HUES64 (cell line): Measurements from ENCODE around the gene CAMK1D.

Source experiments
- H3K27ac ChIP-seq: 2 replicates; pipeline ENCODE4 v1.7.0; 2013; ENCODE audit warnings: low read depth, low read length, inconsistent platforms
- H3K27me3 ChIP-seq: 2 replicates; pipeline ENCODE4 v1.6.1; 2013; ENCODE audit warnings: mild to moderate bottlenecking, low read length; ENCODE audit not compliant: insufficient read depth
- H3K36me3 ChIP-seq: 2 replicates; pipeline ENCODE4 v1.6.1; 2013; ENCODE audit warnings: mild to moderate bottlenecking, low read length; ENCODE audit not compliant: insufficient read depth
- H3K4me1 ChIP-seq: 2 replicates; pipeline ENCODE4 v1.6.1; 2013; ENCODE audit warnings: mild to moderate bottlenecking, low read length, moderate library complexity; ENCODE audit not compliant: insufficient read depth
- H3K4me3 ChIP-seq: 2 replicates; pipeline ENCODE4 v1.5.1; 2013; ENCODE audit warnings: mild to moderate bottlenecking, low read length, moderate library complexity
- H3K9ac ChIP-seq: 2 replicates; pipeline ENCODE4 v1.6.1; 2013; ENCODE audit warnings: mild to moderate bottlenecking, low read depth, low read length
- H3K9me3 ChIP-seq: 2 replicates; pipeline ENCODE4 v1.6.1; 2013; ENCODE audit warnings: low read depth, low read length; ENCODE audit not compliant: insufficient read depth
- WGBS: fragments of 150-250, 120-280 bp; methylation state at CpG from one replicate; pipeline ENCODE4 v1.1.7; 2013; ENCODE audit warnings: missing lambda C conversion rate; 5-methylcytosine and 5-hydroxymethylcytosine counted together

Gene CAMK1D

DNA sequence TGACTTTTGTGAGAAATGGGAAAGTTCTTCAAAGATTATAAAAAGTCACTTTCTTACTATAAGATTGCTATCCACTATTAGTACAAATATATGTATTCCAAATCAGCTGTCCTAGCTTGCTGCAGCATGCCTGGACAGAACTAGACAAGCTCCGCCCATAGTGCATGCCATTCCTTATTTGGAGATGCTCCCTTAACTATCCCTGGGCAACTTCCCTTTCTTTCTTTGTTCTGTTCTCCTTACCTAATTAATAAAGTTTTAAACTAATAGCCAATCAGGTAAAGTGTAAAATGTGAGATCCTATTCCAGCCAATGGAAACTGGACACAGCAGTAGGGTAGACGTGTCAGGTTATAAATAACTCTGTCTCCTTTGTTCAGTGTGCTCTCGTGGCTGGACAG, 281.9 kb downstream of the CAMK1D start:
- no peak overlapping the region for H3K9ac ChIP-seq
- no peak overlapping the region for H3K4me3 ChIP-seq
- H3K4me1 ChIP-seq = peaks cover 4% of the 10 kb centered on the region; the same call in 1 of the 2 replicates
- no peaks in the 10 kb centered on the region for H3K27me3 ChIP-seq
- 96% methylated on average over 3 of the region's 3 CpGs for WGBS
- no peaks in the 10 kb centered on the region for H3K36me3 ChIP-seq
- H3K9me3 ChIP-seq = 0 out of 2 replicates have a peak, but pooled peaks cover 7% of the 10 kb centered on the region
- H3K27ac ChIP-seq = no peak overlapping the region

DNA sequence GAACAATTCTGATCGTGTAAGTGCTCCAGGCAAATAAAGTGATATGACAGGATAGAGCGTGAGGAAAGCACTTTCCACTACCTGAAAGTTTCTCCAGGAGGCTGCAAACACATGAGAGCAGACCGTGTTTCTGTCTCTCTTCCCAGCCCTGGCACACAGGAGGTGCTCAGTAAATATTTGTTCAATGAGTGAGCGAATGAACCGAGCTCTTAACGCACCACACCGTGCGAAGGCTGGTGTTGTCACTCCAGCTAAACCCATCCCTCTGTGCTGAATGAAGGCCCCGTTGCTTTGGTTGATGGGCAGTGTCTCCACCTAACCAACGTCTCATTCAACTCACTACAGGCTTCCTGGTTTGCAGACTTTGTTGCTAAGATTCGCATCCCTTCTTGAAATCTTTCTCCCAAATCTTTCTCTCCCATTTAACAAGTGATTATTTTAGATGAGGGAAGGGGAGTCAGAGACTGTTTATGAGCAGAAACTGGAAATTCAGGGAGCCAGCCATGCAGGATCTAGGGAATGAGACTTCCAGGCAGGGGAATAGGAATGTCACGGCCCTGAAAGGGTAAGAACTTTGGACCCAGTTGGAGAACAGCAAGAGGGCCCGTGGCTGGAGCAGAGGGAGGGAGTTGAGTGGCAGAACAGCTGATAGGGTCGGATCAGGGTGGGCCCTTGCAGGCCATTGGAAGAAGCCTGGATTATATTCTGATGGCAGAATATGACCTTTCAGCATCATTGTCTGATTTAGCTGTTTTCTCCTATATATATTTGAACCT, 282.6 kb downstream of the CAMK1D start:
- WGBS = 93% methylated on average over 13 of the region's 14 CpGs
- Histone ChIP-seq H3K36me3 (no peaks in the 10 kb centered on the region), H3K4me1 (peaks cover 4% of the 10 kb centered on the region; the same call in 1 of the 2 replicates), H3K9ac (no peak overlapping the region), H3K27me3 (no peaks in the 10 kb centered on the region), H3K4me3 (no peak overlapping the region), H3K9me3 (0 out of 2 replicates have a peak, but pooled peaks cover 7% of the 10 kb centered on the region), H3K27ac (no peak overlapping the region)

DNA sequence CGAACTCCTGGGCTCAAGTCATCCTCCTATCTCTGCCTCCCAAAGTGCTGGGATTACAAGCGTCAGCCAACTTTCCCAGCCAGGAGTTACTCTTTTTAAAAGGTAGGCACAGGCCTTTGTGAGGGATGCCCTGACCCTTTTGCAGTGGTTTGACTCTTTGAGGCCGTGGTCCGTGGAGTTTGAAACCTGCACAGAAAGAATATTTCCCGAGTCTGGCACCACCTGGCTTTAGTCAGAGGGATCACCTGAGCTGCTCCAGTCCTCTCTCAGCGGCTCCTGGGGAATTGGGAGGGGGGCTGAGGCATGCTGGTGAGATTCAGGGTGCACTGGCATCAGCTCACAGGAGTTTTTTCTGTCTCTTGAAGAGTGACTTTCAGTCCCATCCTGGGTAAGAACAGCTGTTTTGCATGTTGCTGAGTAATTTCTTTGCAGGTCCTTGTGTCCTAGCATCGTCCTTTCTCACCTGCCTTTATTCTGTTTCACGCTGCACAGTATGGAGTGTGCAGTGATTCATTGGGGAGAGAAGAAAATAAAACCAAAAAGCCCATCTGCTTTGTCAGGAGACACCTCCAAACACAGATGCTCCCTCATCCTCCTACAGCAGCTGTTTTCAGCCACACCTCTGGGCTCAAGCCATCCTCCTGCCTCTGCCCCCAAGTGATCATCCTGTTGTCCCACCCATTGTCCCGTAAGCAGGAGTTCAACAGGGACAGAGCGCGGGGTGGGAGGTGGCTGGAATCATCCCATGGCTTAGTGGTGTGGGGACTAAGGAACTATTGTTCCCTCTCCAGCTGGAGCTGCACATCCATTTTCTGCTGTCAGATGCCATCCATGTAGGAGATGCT, 284.7 kb downstream of the CAMK1D start:
- Histone ChIP-seq H3K9me3 (0 out of 2 replicates have a peak, but pooled peaks cover 7% of the 10 kb centered on the region), H3K4me1 (peaks cover 16% of the 10 kb centered on the region; the same call in 1 of the 2 replicates), H3K27me3 (no peaks in the 10 kb centered on the region), H3K27ac (no peak overlapping the region), H3K4me3 (no peak overlapping the region), H3K36me3 (no peaks in the 10 kb centered on the region), H3K9ac (no peak overlapping the region)
- 93% methylated on average over 11 of the region's 11 CpGs for WGBS

DNA sequence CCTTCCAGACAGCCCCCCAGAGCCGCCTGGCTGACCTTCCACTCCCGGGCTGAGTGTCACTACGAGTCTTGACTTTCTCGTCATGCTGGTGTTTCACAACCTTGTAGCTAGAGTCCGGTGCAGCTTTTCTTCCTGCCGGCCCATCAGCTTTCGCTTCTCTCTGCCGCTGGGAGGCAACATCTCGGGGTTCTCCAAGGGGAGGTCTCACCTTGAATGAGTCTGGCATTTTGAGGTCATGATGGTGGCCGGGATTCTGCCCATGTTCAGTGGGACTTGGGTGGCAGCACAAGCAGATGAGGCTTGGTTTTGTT, 285.2 kb downstream of the CAMK1D start:
- Histone ChIP-seq H3K27ac (no peak overlapping the region), H3K4me1 (peaks cover 12% of the 10 kb centered on the region; the same call in 1 of the 2 replicates)
- WGBS = 92% methylated on average over 10 of the region's 10 CpGs

DNA sequence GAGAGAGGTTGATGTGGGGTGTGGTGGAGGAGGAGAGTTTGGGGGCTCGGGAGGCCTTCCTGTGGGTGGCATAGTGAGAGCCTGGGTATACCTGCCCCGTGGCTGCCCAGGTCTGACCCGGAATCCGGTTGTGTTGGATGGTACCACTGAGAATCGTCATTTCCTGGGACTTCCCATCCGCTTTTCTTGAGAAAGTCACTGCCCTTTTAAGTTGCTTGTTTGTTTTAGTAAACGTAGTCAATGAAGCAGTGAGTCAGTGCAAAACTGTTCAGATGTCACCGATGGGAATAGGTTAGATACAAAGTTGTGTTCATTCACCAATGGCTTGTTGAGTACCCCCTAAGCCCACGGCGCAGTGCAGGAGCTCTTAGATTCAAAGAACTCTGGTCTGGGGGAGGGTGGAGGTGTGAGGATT, 285.8 kb downstream of the CAMK1D start:
- no peak overlapping the region for H3K4me3 ChIP-seq
- H3K4me1 ChIP-seq = peaks cover 12% of the 10 kb centered on the region; the same call in 1 of the 2 replicates
- no peaks in the 10 kb centered on the region for H3K36me3 ChIP-seq
- WGBS = 83% methylated on average over 10 of the region's 10 CpGs
- H3K27ac ChIP-seq = no peak overlapping the region
- H3K9ac ChIP-seq = no peak overlapping the region
- no peaks in the 10 kb centered on the region for H3K27me3 ChIP-seq
- 0 out of 2 replicates have a peak, but pooled peaks cover 7% of the 10 kb centered on the region for H3K9me3 ChIP-seq

More for the DNA sequence above, 285.2 kb downstream of the CAMK1D start:
- no peaks in the 10 kb centered on the region for H3K27me3 ChIP-seq
- 0 out of 2 replicates have a peak, but pooled peaks cover 7% of the 10 kb centered on the region for H3K9me3 ChIP-seq
- no peaks in the 10 kb centered on the region for H3K36me3 ChIP-seq
- H3K4me3 ChIP-seq = no peak overlapping the region
- no peak overlapping the region for H3K9ac ChIP-seq

DNA sequence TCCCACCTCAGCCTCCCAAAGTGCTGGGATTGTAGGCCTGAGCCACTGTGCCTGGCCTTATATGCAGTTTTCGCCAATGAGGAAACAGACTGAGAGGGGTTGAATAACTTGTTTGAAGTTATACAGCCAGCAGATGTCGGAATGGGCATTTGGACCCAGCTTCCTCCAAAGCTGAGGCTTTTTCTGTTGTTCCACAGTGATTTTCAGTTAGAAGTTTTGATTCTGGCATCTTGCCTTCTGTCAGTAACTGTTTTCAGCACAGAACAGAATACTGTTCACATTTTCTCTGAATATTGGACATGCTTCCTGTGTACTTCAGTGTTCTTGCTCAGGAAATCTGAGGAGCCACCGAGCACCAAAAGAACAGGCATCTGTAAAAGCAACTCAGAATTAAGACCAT, 287.2 kb downstream of the CAMK1D start:
- 0 out of 2 replicates have a peak, but pooled peaks cover 5% of the 10 kb centered on the region for H3K9me3 ChIP-seq
- H3K27ac ChIP-seq = no peak overlapping the region
- no peaks in the 10 kb centered on the region for H3K27me3 ChIP-seq
- H3K4me1 ChIP-seq = peaks cover 12% of the 10 kb centered on the region; the same call in 1 of the 2 replicates
- no peak overlapping the region for H3K4me3 ChIP-seq
- no peak overlapping the region for H3K9ac ChIP-seq
- WGBS = 96% methylated on average over 3 of the region's 3 CpGs
- H3K36me3 ChIP-seq = no peaks in the 10 kb centered on the region

DNA sequence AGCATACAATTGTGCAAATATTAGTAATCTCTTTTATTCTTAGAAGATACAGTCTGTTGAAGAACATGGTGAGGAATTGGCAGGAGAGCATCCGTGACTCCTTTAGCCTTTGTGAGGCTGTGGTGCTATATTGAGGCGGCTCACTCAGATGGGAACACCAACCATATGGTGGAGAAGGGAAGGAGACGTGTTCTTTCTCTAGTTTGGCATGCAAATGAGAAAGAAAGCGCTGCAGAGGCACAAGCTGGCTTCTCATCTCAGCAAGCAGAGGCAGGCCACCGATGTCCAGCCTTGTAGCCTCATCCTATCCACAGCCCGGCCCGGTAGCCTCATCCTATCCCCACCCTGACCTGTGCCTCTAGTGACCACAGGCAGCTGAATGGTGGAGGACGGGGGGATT, 288.3 kb downstream of the CAMK1D start:
- Histone ChIP-seq H3K36me3 (no peaks in the 10 kb centered on the region), H3K4me3 (no peak overlapping the region), H3K27ac (no peak overlapping the region), H3K4me1 (peaks cover 12% of the 10 kb centered on the region; the same call in 1 of the 2 replicates), H3K9ac (no peak overlapping the region), H3K27me3 (no peaks in the 10 kb centered on the region), H3K9me3 (no peaks in the 10 kb centered on the region)
- WGBS = 92% methylated on average over 7 of the region's 8 CpGs

DNA sequence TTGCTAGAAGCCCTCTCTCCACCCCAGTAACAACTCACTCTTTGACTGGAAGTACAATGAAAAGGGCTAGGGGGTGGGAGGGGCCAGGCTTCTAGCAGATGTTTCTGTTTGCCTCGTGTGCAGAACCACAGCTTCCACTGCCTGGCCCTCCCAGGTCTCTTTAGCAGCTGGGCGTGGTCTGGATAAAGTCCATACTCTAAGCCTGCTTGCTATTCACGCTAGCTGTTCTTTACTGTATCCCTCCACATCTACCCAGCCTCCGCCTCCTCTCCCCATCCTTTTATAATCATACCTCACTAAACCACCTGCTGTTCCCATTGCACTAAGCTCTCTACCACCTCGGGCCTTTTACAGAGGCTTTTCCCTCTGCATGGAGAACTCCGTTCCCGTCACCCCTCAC, 288.8 kb downstream of the CAMK1D start:
- no peaks in the 10 kb centered on the region for H3K36me3 ChIP-seq
- H3K4me3 ChIP-seq = no peak overlapping the region
- no peaks in the 10 kb centered on the region for H3K27me3 ChIP-seq
- H3K9ac ChIP-seq = no peak overlapping the region
- H3K4me1 ChIP-seq = peaks cover 12% of the 10 kb centered on the region; the same call in 1 of the 2 replicates
- H3K27ac ChIP-seq = no peak overlapping the region
- WGBS = 70% methylated on average over 7 of the region's 7 CpGs
- H3K9me3 ChIP-seq = no peaks in the 10 kb centered on the region

DNA sequence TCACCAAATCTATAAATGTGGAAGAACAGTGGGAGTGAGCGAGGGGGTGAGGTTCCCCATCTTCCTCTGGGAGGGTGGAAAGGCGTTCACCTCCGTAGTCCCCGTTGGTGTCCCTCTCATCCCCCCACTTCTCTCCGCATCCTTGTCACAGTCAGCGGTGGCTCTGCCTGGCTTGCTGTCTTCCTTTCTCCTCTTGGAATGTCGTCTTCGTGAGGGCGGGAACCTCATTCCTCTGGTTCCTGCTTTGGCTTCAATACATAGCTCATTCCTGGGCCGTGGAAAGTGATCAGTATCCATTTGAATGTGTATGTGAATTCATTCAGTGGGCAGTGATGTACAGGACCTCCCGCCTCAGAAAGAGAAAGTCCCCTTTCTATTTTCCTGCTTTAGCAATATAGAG, 289.4 kb downstream of the CAMK1D start:
- Histone ChIP-seq H3K4me1 (peaks cover 12% of the 10 kb centered on the region; the same call in 1 of the 2 replicates), H3K9ac (no peak overlapping the region), H3K4me3 (no peak overlapping the region), H3K27me3 (no peaks in the 10 kb centered on the region), H3K9me3 (no peaks in the 10 kb centered on the region), H3K27ac (no peak overlapping the region), H3K36me3 (no peaks in the 10 kb centered on the region)
- WGBS = 77% methylated on average over 10 of the region's 11 CpGs

DNA sequence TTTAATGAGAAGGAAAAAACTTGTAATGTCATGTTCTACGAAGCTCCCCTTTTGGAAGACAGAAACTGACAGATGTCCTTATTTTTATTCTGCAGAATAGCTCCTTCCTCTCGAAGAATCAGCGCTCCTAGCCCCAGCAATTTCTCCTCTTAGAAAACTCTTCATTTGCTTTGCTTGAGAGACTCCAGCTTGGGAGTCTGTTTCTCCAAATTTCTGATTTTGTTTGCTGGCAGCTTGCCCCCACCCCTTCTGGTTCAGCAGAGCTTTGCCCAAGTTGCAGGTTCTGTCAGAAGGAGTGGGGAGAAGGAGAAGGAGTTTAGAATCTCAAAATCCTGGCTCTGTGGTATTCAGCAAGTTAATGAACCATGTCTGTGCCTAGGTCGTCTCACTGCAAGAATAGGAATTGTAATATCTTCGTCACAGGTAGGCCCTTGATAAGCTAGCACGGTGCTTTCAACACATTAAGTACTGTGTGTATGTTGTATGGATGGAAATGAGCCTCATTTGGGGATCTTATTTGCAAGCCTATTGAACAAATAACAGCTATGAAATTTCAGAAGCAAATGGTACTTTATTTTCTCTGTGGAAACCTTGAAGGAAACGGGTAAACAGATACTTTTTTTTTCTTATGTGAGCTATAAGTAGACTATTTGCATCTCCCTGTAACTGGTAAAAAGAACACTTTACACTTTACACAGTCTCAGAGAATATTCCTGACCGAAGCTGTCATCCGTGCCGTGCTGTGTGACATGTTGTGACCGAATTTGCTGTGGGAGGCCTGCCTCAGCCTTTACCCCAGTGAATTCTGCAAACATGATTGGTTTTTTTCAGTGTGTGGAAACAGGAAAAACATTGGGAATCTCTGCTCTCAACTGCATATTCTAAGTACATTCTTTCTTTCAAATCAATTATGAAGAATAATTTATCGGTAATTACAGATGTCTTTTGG, 290.9 kb downstream of the CAMK1D start:
- H3K36me3 ChIP-seq = no peaks in the 10 kb centered on the region
- no peak overlapping the region for H3K9ac ChIP-seq
- no peak overlapping the region for H3K27ac ChIP-seq
- 92% methylated on average over 11 of the region's 12 CpGs for WGBS
- no peaks in the 10 kb centered on the region for H3K27me3 ChIP-seq
- no peaks in the 10 kb centered on the region for H3K9me3 ChIP-seq
- H3K4me3 ChIP-seq = no peak overlapping the region
- peaks cover 12% of the 10 kb centered on the region; the same call in 1 of the 2 replicates for H3K4me1 ChIP-seq
